Endothelial cell of umbilical vein (primary cell): ENCODE measurements around the gene TENM4. TPM values are rescaled to one million over a fixed set of nuclear protein-coding genes. Genes with fewer than 3 reads are reported as not detected.

Experiments
- BruUV-seq: library from RNA; stranded (reverse); fragments of 400-500 nt; replicated peaks from 2 replicates; lab custom pipeline; 2021; lab: Mats Ljungman, UMichigan
- CTCF ChIA-PET: fragments of 300-600, 350-600 bp; sonication (Branson Sonifier 250); formaldehyde crosslinking; loops from one replicate; lab custom pipeline; 2021; ENCODE audit warnings: antibody characterized with exemption, inconsistent platforms; lab: Charles Lee
- POLR2A ChIA-PET: fragments of 300-600, 350-600 bp; sonication (Branson Sonifier 250); formaldehyde crosslinking; loops from one replicate; lab custom pipeline; 2021; ENCODE audit warnings: antibody characterized with exemption, inconsistent platforms; lab: Charles Lee
- DNase-seq: peaks from one replicate; pipeline ENCODE4 v3.0.0-alpha.2; 2011; ENCODE audit warnings: low read depth, low spot score
- FAIRE-seq: peaks from 2 replicates; lab custom pipeline; 2011; peaks lifted over from hg19 to GRCh38; lab: Jason Lieb, UNC
- H2AFZ ChIP-seq: 2 replicates; pipeline ENCODE4 v1.6.0; 2012; ENCODE audit warnings: low read depth, low read length, control low read depth, inconsistent platforms
- H3K27ac ChIP-seq: 2 replicates; pipeline ENCODE4 v1.5.1; 2011; ENCODE audit warnings: low read depth, mild to moderate bottlenecking, control low read depth, low read length, moderate library complexity; ENCODE audit not compliant: insufficient read depth
- H3K27me3 ChIP-seq, 2 experiments: 2 replicates each; pipeline versions ENCODE4 v1.6.0 to v1.6.1; 2011; ENCODE audit warnings: low read length in 2 of 2, mixed read lengths in 1 of 2; ENCODE audit not compliant: control insufficient read depth in 2 of 2, insufficient read depth in 2 of 2
- H3K36me3 ChIP-seq, 2 experiments: 2 replicates in 1 of 2; 3 replicates in 1 of 2; pipeline ENCODE4 v1.5.1; 2011; ENCODE audit warnings: low read length in 2 of 2, mild to moderate bottlenecking in 1 of 2, moderate library complexity in 1 of 2; ENCODE audit not compliant: control insufficient read depth in 2 of 2, insufficient read depth in 2 of 2; ENCODE audit errors: extremely low read depth in 1 of 2
- H3K4me1 ChIP-seq: 3 replicates; pipeline ENCODE4 v1.5.1; 2011; ENCODE audit warnings: mild to moderate bottlenecking, low read length; ENCODE audit not compliant: control insufficient read depth, insufficient read depth; ENCODE audit errors: extremely low read depth
- H3K4me2 ChIP-seq: 2 replicates; pipeline ENCODE4 v1.6.1; 2011; ENCODE audit warnings: low read length, control low read depth, mixed read lengths; ENCODE audit not compliant: insufficient read depth
- H3K4me3 ChIP-seq, 3 experiments: fragments of 200-600 bp in 1 of 3; sonication (generic), shearing (Covaris generic) in 1 of 3; replicated peaks in 1 of 3; 2 replicates each; pipeline ENCODE4 v1.5.1; 2011 to 2016; ENCODE audit warnings: control low read depth in 3 of 3, low read length in 3 of 3, mild to moderate bottlenecking in 2 of 3, inconsistent platforms in 1 of 3, low read depth in 1 of 3, moderate library complexity in 1 of 3; ENCODE audit not compliant: insufficient read depth in 1 of 3
- H3K79me2 ChIP-seq: 2 replicates; pipeline ENCODE4 v1.6.0; 2012; ENCODE audit warnings: low read length, inconsistent platforms; ENCODE audit not compliant: control insufficient read depth, insufficient read depth
- H3K9ac ChIP-seq: replicated peaks from 2 replicates; pipeline ENCODE3; 2011; ENCODE audit warnings: low read length, control low read depth; ENCODE audit not compliant: insufficient read depth; ENCODE audit errors: extremely low read depth
- H3K9me1 ChIP-seq: replicated peaks from 3 replicates; pipeline ENCODE4 v1.6.0; 2011; ENCODE audit warnings: mild to moderate bottlenecking, low read length; ENCODE audit not compliant: control insufficient read depth, insufficient read depth; ENCODE audit errors: extremely low read depth
- H3K9me3 ChIP-seq: replicated peaks from 2 replicates; pipeline ENCODE4 v1.5.1; 2012; ENCODE audit warnings: low read length, inconsistent platforms; ENCODE audit not compliant: control insufficient read depth, insufficient read depth
- H4K20me1 ChIP-seq: replicated peaks from 2 replicates; pipeline ENCODE3; 2011; ENCODE audit warnings: mild to moderate bottlenecking, low read length; ENCODE audit not compliant: control insufficient read depth, insufficient read depth; ENCODE audit errors: extremely low read depth
- CTCF ChIP-seq, 2 donors: IDR thresholded peaks; 1 replicate in 1 of 2; 2 replicates in 1 of 2; pipeline ENCODE4 v1.5.1; 2011; ENCODE audit warnings: low read length in 2 of 2, mild to moderate bottlenecking in 2 of 2, moderate library complexity in 2 of 2, control low read depth in 1 of 2, inconsistent platforms in 1 of 2, low read depth in 1 of 2; ENCODE audit not compliant: insufficient read depth in 1 of 2; ENCODE audit errors: extremely low read depth in 1 of 2
- EZH2 ChIP-seq: IDR thresholded peaks from 2 replicates; pipeline ENCODE4 v1.6.1; 2012; ENCODE audit warnings: borderline replicate concordance, low read depth, mild to moderate bottlenecking, moderate library complexity, low read length, inconsistent platforms; ENCODE audit not compliant: severe bottlenecking
- FOS ChIP-seq: IDR thresholded peaks from 2 replicates; pipeline ENCODE4 v1.6.1; 2011; ENCODE audit warnings: mild to moderate bottlenecking, low read length, moderate library complexity, borderline replicate concordance; ENCODE audit not compliant: insufficient read depth
- GATA2 ChIP-seq: IDR thresholded peaks from 2 replicates; pipeline ENCODE4 v1.7.0; 2011; ENCODE audit warnings: low read depth, mild to moderate bottlenecking, moderate library complexity, mixed read lengths, low read length; ENCODE audit not compliant: insufficient read length, insufficient read depth
- JUN ChIP-seq: IDR thresholded peaks from 2 replicates; pipeline ENCODE4 v1.6.1; 2011; ENCODE audit warnings: borderline replicate concordance, low read depth; ENCODE audit not compliant: insufficient read length, insufficient read depth
- MYC ChIP-seq: IDR thresholded peaks from one replicate; pipeline ENCODE4 v1.6.1; 2011; ENCODE audit warnings: mild to moderate bottlenecking, low read depth, low read length
- POLR2A ChIP-seq: IDR thresholded peaks from 2 replicates; pipeline ENCODE4 v1.6.1; 2012; ENCODE audit warnings: low read depth, mild to moderate bottlenecking, control low read depth, low read length
- POLR2AphosphoS5 ChIP-seq: IDR thresholded peaks from 2 replicates; pipeline ENCODE4 v1.6.1; 2012; ENCODE audit warnings: low read depth, mild to moderate bottlenecking, control low read depth, low read length, moderate library complexity; ENCODE audit not compliant: insufficient read depth
- dilution Hi-C: fragments of 300-500 bp; cut with MboI; formaldehyde crosslinking; loops from one replicate; pipeline ENCODE4 v1.15.0; 2019; ENCODE audit warnings: low sequenced_read_pairs; ENCODE audit not compliant: extremely low pct_ligation_motif_present
- intact Hi-C: fragments of 100-400 bp; cut with micrococcal nuclease; formaldehyde crosslinking; loops from one replicate; pipeline ENCODE4 v1.10.0; 2022
- polyA plus RNA-seq, 4 experiments: library from polyadenylated mRNA; depleted of rRNA in 3 of 4; stranded (reverse) in 3 of 4; unstranded in 1 of 4; fragments of >200 nt; gene quantifications; 2 replicates each; pipeline versions ENCODE4 v1.2.1 to v1.2.3, GENCODE V29; 2011 to 2012; ENCODE audit warnings: missing spikeins in 1 of 4
- total RNA-seq: library from RNA; stranded (reverse); gene quantifications from 2 replicates; pipeline ENCODE4 v1.2.3, GENCODE V29; 2021
- TF ChIP-seq, protein P1 (sequence below): IDR thresholded peaks from 2 replicates; pipeline ENCODE4 v1.6.1; 2011; ENCODE audit not compliant: insufficient read depth, insufficient read length

TENM4 gene
- total and polyA plus RNA-seq, 2 donors (not counting 3 experiments of a cell fraction or from before 2014, with no cell fraction given) = 0.06 to 0.27 TPM

- Histone ChIP-seq H3K27ac (no peak overlapping the region), H3K9me1 (no peaks in the 10 kb centered on the region), H2AFZ (no peak overlapping the region), H4K20me1 (no peaks in the 10 kb centered on the region), H3K27me3 (peaks cover 54 to 63% of the 10 kb centered on the region in 2 experiments), H3K36me3 (no peaks in the 10 kb centered on the region), H3K4me2 (no peak overlapping the region), H3K9me3 (no peaks in the 10 kb centered on the region), H3K9ac (no peak overlapping the region), H3K4me1 (no peaks in the 10 kb centered on the region), H3K79me2 (no peaks in the 10 kb centered on the region), H3K4me3 (no peak overlapping the region)
- TF ChIP-seq FOS (no peak), POLR2A (no peak), GATA2 (no peak), MYC (no peak), CTCF (IDR thresholded peaks at IDR 0.05; ENCODE audit: extremely low read depth in 1 of 2, insufficient read depth in 1 of 2, low read depth in 1 of 2, low read length in 2 of 2) (no peak), EZH2 (no peak), JUN (no peak), POLR2AphosphoS5 (no peak)
- TF ChIP-seq, protein P1, sequence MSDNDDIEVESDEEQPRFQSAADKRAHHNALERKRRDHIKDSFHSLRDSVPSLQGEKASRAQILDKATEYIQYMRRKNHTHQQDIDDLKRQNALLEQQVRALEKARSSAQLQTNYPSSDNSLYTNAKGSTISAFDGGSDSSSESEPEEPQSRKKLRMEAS = no peak
- ChIA-PET POLR2A (no interaction called here), CTCF (no interaction called here)
- dilution Hi-C loops (no loop called here), intact Hi-C loops (no loop called here)
- no peak for DNase-seq
- no peak for FAIRE-seq
- BruUV-seq = no TSS peak
Measured at GRCh38 chr11:79438631-79439409, 2.0 kb downstream of the TENM4 start.
